ENCODE measurements around the gene PLCD1. TPM values are rescaled to one million over a fixed set of nuclear protein-coding genes. Genes with fewer than 3 reads are reported as not detected.

Gene PLCD1
- total RNA-seq, 1 experiment from 2014 or later: 7.9 TPM

DNA sequence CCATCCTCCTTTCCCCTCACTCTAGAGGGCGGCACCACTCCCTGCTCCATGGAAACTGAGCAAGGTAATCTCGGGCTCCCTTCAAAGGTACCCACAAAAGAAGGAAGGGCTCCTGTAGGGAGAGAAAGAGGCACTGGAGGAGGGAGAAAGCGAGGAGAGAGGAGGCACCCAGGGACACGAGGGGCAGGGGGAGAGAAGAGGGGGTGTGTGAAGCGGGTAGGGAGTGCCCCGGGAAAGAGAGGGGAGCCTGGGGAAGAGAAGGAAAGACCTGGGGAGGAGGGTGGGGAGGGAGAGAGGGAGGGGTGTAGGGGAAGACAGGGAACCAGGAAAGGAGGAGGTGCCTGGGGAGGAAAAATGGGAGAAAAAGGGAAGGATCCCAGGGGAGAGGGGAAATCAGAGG, 38.3 kb downstream of the PLCD1 start:
- peak in 1 of 2 experiments; percentile 24 for DNase-seq
- H3K4me1 Mint-ChIP-seq (ENCODE audit: low read depth, unreplicated experiment): peaks cover 63% of the 10 kb centered on the region
- TF ChIP-seq, protein P1, sequence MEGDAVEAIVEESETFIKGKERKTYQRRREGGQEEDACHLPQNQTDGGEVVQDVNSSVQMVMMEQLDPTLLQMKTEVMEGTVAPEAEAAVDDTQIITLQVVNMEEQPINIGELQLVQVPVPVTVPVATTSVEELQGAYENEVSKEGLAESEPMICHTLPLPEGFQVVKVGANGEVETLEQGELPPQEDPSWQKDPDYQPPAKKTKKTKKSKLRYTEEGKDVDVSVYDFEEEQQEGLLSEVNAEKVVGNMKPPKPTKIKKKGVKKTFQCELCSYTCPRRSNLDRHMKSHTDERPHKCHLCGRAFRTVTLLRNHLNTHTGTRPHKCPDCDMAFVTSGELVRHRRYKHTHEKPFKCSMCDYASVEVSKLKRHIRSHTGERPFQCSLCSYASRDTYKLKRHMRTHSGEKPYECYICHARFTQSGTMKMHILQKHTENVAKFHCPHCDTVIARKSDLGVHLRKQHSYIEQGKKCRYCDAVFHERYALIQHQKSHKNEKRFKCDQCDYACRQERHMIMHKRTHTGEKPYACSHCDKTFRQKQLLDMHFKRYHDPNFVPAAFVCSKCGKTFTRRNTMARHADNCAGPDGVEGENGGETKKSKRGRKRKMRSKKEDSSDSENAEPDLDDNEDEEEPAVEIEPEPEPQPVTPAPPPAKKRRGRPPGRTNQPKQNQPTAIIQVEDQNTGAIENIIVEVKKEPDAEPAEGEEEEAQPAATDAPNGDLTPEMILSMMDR (IDR thresholded peaks at IDR 0.05; ENCODE audit: insufficient read depth in 1 of 2, low read depth in 1 of 2, low read length in 1 of 2, severe bottlenecking in 1 of 2, unreplicated experiment in 1 of 2): no peak
- Histone ChIP-seq H3K36me3 (ENCODE audit: control insufficient read depth, insufficient read depth, low read length) (no peaks in the 10 kb centered on the region), H3K9me3 (no peaks in the 10 kb centered on the region), H3K4me1 (peaks cover 90% of the 10 kb centered on the region), H3K27me3 (replicated peaks; ENCODE audit: control insufficient read depth, insufficient read depth, low read length) (no peaks in the 10 kb centered on the region), H3K4me3 (ENCODE audit: low read depth, low read length) (no peak overlapping the region)
- no peaks in the 10 kb centered on the region for H3K9me3 Mint-ChIP-seq (ENCODE audit: unreplicated experiment)
- peaks cover 45% of the 10 kb centered on the region for H3K36me3 Mint-ChIP-seq (ENCODE audit: insufficient read depth, unreplicated experiment)
- intact Hi-C loops (cut with micrococcal nuclease; ENCODE audit: unreplicated experiment): no loop called here
- peak overlapping the region; percentile 40 for H3K4me3 Mint-ChIP-seq (ENCODE audit: unreplicated experiment)
- CTCF ChIA-PET: no interaction called here
- peak overlapping the region; percentile 100 for H3K27ac Mint-ChIP-seq (ENCODE audit: unreplicated experiment)
- POLR2A ChIA-PET: no interaction called here
- H3K27me3 Mint-ChIP-seq (ENCODE audit: insufficient read depth, unreplicated experiment): no peaks in the 10 kb centered on the region
- BruUV-seq (replicated peaks): no TSS peak

DNA sequence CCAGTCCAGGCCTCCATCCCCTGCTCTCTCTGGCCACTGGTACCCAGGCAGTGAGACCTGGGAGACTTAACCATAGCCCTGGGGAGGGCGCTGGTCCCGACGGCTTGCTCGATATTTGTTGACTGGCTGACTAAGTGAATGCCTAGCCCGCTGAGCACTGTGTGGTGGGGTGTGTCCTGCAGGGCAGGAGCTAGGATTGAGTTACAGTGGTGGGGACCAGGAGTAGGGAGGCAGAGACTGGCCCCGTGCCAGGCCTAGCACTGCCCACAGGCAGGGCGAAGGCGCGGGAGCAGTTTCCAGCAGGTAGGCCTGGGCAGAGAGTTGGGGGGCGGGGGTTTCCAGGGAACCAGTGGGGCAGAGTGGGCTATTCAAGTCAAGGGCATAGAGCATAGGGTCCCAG, 38.9 kb downstream of the PLCD1 start, which contains the start of gene VILL:
Gene VILL (plus strand): TSS at position 260 of the 400 bp plus-strand sequence. CDS start 2,887 bp downstream, outside the sequence.
- H3K4me1 ChIP-seq: peaks cover 90% of the 10 kb centered on the region
- BruUV-seq (replicated peaks): no TSS peak
- H3K36me3 ChIP-seq (ENCODE audit: control insufficient read depth, insufficient read depth, low read length): no peaks in the 10 kb centered on the region
- peak within 1 kb of the TSS; percentile 24; the same call in 1 of the 2 replicates for H3K4me3 ChIP-seq (ENCODE audit: low read depth, low read length)
- Mint-ChIP-seq H3K27ac (ENCODE audit: unreplicated experiment) (peak within 1 kb of the TSS; percentile 100), H3K36me3 (ENCODE audit: insufficient read depth, unreplicated experiment) (peaks cover 48% of the 10 kb centered on the region), H3K4me1 (ENCODE audit: low read depth, unreplicated experiment) (peaks cover 67% of the 10 kb centered on the region), H3K27me3 (ENCODE audit: insufficient read depth, unreplicated experiment) (no peaks in the 10 kb centered on the region), H3K9me3 (ENCODE audit: unreplicated experiment) (no peaks in the 10 kb centered on the region), H3K4me3 (ENCODE audit: unreplicated experiment) (peak within 1 kb of the TSS; percentile 40)
- ChIA-PET POLR2A (no interaction called here), CTCF (no interaction called here)
- peak in 1 of 2 experiments; percentile 24 for DNase-seq
- no peaks in the 10 kb centered on the region for H3K27me3 ChIP-seq (replicated peaks; ENCODE audit: control insufficient read depth, insufficient read depth, low read length)
- no peaks in the 10 kb centered on the region for H3K9me3 ChIP-seq
- intact Hi-C loops (cut with micrococcal nuclease; ENCODE audit: unreplicated experiment): no loop called here
- TF ChIP-seq, protein P1 (IDR thresholded peaks at IDR 0.05; ENCODE audit: insufficient read depth in 1 of 2, low read depth in 1 of 2, low read length in 1 of 2, severe bottlenecking in 1 of 2, unreplicated experiment in 1 of 2): no peak

DNA sequence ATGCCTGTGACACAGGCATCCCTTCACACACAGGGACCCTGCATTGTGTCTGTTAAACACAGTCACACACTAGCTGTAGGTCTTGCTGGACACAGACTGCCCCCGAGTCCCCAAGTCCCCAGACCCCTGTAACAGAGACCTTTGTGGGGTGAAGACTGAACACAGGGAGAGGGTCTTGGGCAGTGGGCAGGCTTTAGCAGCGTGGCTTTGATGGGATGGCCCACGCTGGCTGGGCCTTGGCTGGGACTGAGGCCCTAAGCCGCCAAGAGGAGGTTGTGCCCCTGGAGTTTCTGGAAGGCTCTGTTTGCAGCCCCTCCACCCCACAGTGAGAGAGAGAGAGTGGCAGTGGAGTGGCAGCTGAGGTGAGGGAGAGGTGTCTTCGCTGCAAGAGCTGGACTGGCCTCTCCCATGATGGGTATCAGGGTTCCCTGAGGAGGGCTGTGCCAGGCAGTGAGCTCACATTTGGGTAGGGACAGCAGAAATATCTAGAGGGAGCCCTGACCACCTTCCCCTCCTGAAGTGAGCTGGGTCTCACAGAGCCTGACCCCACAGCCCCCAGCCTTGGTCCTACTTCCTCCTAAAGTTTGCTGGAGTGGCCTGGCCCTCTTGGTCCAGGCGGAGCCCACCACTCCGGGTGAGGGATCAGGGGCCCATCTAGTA, 39.5 kb downstream of the PLCD1 start:
- no peaks in the 10 kb centered on the region for H3K9me3 Mint-ChIP-seq (ENCODE audit: unreplicated experiment)
- H3K4me3 Mint-ChIP-seq (ENCODE audit: unreplicated experiment): no peak overlapping the region
- POLR2A ChIA-PET: no interaction called here
- H3K4me1 ChIP-seq: peaks cover 94% of the 10 kb centered on the region
- no peaks in the 10 kb centered on the region for H3K36me3 ChIP-seq (ENCODE audit: control insufficient read depth, insufficient read depth, low read length)
- H3K4me1 Mint-ChIP-seq (ENCODE audit: low read depth, unreplicated experiment): peaks cover 69% of the 10 kb centered on the region
- no peaks in the 10 kb centered on the region for H3K9me3 ChIP-seq
- H3K36me3 Mint-ChIP-seq (ENCODE audit: insufficient read depth, unreplicated experiment): peaks cover 54% of the 10 kb centered on the region
- no peak for DNase-seq
- BruUV-seq (replicated peaks): no TSS peak
- CTCF ChIA-PET: no interaction called here
- TF ChIP-seq, protein P1 (IDR thresholded peaks at IDR 0.05; ENCODE audit: insufficient read depth in 1 of 2, low read depth in 1 of 2, low read length in 1 of 2, severe bottlenecking in 1 of 2, unreplicated experiment in 1 of 2): no peak
- no peak overlapping the region for H3K4me3 ChIP-seq (ENCODE audit: low read depth, low read length)
- H3K27me3 ChIP-seq (replicated peaks; ENCODE audit: control insufficient read depth, insufficient read depth, low read length): no peaks in the 10 kb centered on the region
- intact Hi-C loops (cut with micrococcal nuclease; ENCODE audit: unreplicated experiment): no loop called here
- no peaks in the 10 kb centered on the region for H3K27me3 Mint-ChIP-seq (ENCODE audit: insufficient read depth, unreplicated experiment)
- peak overlapping the region; percentile 100 for H3K27ac Mint-ChIP-seq (ENCODE audit: unreplicated experiment)
